Kidney epithelial cell (primary cell): ENCODE results near the gene CDRT15L2. TPM values are rescaled to one million over a fixed set of nuclear protein-coding genes. Genes with fewer than 3 reads are reported as not detected.
"Not testable (repeated sequence)": the region's sequence is repeated elsewhere in the genome, so short reads cannot be mapped to it uniquely, and the experiment has no call there.

ENCODE experiments used
- DNase-seq: peaks from one replicate; pipeline ENCODE4 v3.0.0-alpha.2; 2010; ENCODE audit warnings: low read depth
- H3K27me3 ChIP-seq: 2 replicates; pipeline ENCODE4 v1.6.0; 2011; ENCODE audit warnings: low read length; ENCODE audit not compliant: control insufficient read depth, insufficient read depth
- H3K36me3 ChIP-seq: 2 replicates; pipeline ENCODE4 v1.5.1; 2011; ENCODE audit warnings: low read length; ENCODE audit not compliant: control insufficient read depth, insufficient read depth
- H3K4me3 ChIP-seq: 2 replicates; pipeline ENCODE4 v1.5.1; 2011; ENCODE audit warnings: low read depth, mild to moderate bottlenecking, control low read depth, low read length
- CTCF ChIP-seq: IDR thresholded peaks from 2 replicates; pipeline ENCODE4 v1.5.1; 2011; ENCODE audit warnings: mild to moderate bottlenecking, moderate library complexity, low read length, control low read depth, inconsistent platforms; ENCODE audit not compliant: insufficient read depth, poor library complexity, severe bottlenecking
- total RNA-seq: library from RNA; depleted of rRNA; stranded (reverse); fragments of >200 nt; gene quantifications from 2 replicates; pipeline ENCODE4 v1.2.3, GENCODE V29; 2015

The CDRT15L2 gene
- total RNA-seq, 1 donor from 2014 or later = not detected

- H3K4me3 ChIP-seq = no peak overlapping the region
- H3K36me3 ChIP-seq = no peaks in the 10 kb centered on the region
- no peak for TF ChIP-seq CTCF
- no peaks in the 10 kb centered on the region for H3K27me3 ChIP-seq
- DNase-seq = no peak
Observed at GRCh38 chr17:20562587-20562986, 16.9 kb upstream of the CDRT15L2 start.

- not testable (repeated sequence) for DNase-seq, H3K27me3 ChIP-seq
Observed at GRCh38 chr17:20565245-20565644, 14.3 kb upstream of the CDRT15L2 start.

GRCh38 chr17:20565711-20566110, 13.8 kb upstream of the CDRT15L2 start:
- Histone ChIP-seq H3K4me3 (no peak overlapping the region), H3K27me3 (no peaks in the 10 kb centered on the region), H3K36me3 (no peaks in the 10 kb centered on the region)
- no peak for DNase-seq
- TF ChIP-seq CTCF = no peak

More at GRCh38 chr17:20565245-20565644, 14.3 kb upstream of the CDRT15L2 start:
- H3K4me3 ChIP-seq, H3K36me3 ChIP-seq: not testable (repeated sequence)

- H3K27me3 ChIP-seq, H3K36me3 ChIP-seq, H3K4me3 ChIP-seq, DNase-seq: not testable (repeated sequence)
Observed at GRCh38 chr17:20566736-20567135, 12.8 kb upstream of the CDRT15L2 start.

- H3K4me3 ChIP-seq, H3K27me3 ChIP-seq, DNase-seq, H3K36me3 ChIP-seq: not testable (repeated sequence)
Observed at GRCh38 chr17:20567421-20567820, 12.1 kb upstream of the CDRT15L2 start.

GRCh38 chr17:20568604-20569003, 10.9 kb upstream of the CDRT15L2 start:
- not testable (repeated sequence) for H3K36me3 ChIP-seq, DNase-seq, H3K4me3 ChIP-seq, H3K27me3 ChIP-seq

- H3K36me3 ChIP-seq, H3K4me3 ChIP-seq, DNase-seq, H3K27me3 ChIP-seq: not testable (repeated sequence)
Observed at GRCh38 chr17:20571653-20572052, 7.9 kb upstream of the CDRT15L2 start.

- not testable (repeated sequence) for H3K27me3 ChIP-seq, DNase-seq, H3K36me3 ChIP-seq, H3K4me3 ChIP-seq
Observed at GRCh38 chr17:20573216-20573615, 6.3 kb upstream of the CDRT15L2 start.

GRCh38 chr17:20575071-20575470, 4.5 kb upstream of the CDRT15L2 start:
- not testable (repeated sequence) for H3K27me3 ChIP-seq, DNase-seq, H3K36me3 ChIP-seq, H3K4me3 ChIP-seq

GRCh38 chr17:20583891-20584577, 4.5 kb downstream of the CDRT15L2 start:
- H3K4me3 ChIP-seq, H3K27me3 ChIP-seq, DNase-seq, H3K36me3 ChIP-seq: not testable (repeated sequence)

GRCh38 chr17:20588744-20589453, 9.4 kb downstream of the CDRT15L2 start:
- DNase-seq, H3K36me3 ChIP-seq, H3K27me3 ChIP-seq: not testable (repeated sequence)
- peak overlapping the region; percentile 17 for H3K4me3 ChIP-seq

- not testable (repeated sequence) for H3K27me3 ChIP-seq, H3K36me3 ChIP-seq, H3K4me3 ChIP-seq, DNase-seq
Observed at GRCh38 chr17:20589454-20589810, 9.9 kb downstream of the CDRT15L2 start.

GRCh38 chr17:20591040-20591439, 11.5 kb downstream of the CDRT15L2 start:
- H3K36me3 ChIP-seq, H3K4me3 ChIP-seq, H3K27me3 ChIP-seq, DNase-seq: not testable (repeated sequence)
